ENCODE measurements around the gene POM121L2. TPM values are rescaled to one million over a fixed set of nuclear protein-coding genes. Genes with fewer than 3 reads are reported as not detected.
"Not testable (repeated sequence)": the region's sequence is repeated elsewhere in the genome, so short reads cannot be mapped to it uniquely, and the experiment has no call there.

Gene POM121L2
- total RNA-seq, 2 donors from 2014 or later: not detected

DNA sequence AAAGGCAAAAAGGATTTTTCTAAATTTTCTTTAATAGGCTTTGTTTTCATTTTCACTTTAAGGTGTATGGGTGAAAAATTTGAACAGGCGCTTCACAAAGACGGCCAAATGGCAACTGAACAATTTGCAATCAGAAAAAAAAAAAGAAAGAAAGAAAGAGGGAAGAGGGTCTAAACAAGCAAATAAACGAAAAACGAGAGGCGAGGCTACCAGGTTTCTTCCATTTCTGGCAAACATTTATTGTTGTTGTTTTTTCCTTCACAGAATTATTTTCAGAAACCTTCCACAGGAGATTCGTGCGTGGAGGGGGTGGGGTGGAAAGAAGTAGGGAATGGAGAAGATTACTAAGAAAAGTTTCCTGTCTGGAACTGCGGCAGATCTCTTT lies 24.3 kb downstream of the POM121L2 start:
- Mint-ChIP-seq H3K27me3 (peaks cover 70% of the 10 kb centered on the region), H3K4me3 (peak overlapping the region; percentile 39), H3K4me1 (no peaks in the 10 kb centered on the region), H3K27ac (peak overlapping the region; percentile 25), H3K36me3 (ENCODE audit: low read depth) (peaks cover 2% of the 10 kb centered on the region)
- peaks cover 30% of the 10 kb centered on the region for H3K9me3 ChIP-seq (ENCODE audit: control insufficient read depth, low read length, poor library complexity, severe bottlenecking)
- DNase-seq (no peak), ATAC-seq (no peak)

DNA sequence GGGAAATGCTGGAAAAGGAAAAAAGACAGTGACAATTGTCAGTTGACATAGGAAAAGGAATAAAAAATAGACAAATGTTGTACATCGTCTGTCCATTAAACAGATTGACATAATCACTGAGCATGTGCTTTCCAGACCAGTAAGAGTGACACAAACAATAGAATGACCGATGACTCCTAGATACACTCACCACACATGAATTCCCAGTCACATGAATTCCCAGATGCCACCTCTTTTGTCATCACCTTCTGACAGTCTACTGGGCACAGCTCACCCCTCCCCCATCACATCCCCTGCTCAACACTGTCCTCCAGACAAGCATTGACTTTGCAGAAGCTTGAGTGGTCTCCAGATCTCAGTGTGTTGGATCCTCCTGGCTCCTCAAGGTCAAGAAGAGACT lies 25.9 kb downstream of the POM121L2 start:
- no peak for ATAC-seq

DNA sequence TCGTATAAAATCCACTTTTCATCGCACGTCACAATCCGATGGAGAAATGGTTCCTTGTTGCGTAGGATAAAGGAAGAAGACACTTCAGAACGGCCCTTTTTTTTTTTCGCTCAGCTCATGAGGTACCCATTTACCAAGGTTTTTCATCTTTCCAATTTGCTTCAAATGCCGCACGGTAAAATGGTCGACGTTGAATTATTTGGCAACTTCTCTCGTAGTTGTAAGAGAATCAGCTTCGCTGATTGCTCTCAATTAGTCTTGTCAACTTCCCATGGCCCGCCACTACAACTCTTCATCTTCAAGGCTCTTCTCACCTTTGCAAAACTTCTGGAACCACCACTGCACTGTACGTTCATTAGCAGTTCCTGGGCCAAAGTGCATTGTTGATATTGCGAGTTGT lies 28.8 kb downstream of the POM121L2 start:
- peak overlapping the region; percentile 55 for H3K4me3 Mint-ChIP-seq

More for the DNA sequence above, 25.9 kb downstream of the POM121L2 start:
- Mint-ChIP-seq H3K4me1 (no peaks in the 10 kb centered on the region), H3K27ac (no peak overlapping the region), H3K4me3 (peak overlapping the region; percentile 3), H3K27me3 (peaks cover 67% of the 10 kb centered on the region), H3K36me3 (ENCODE audit: low read depth) (peaks cover 2% of the 10 kb centered on the region)
- DNase-seq: no peak
- peaks cover 34% of the 10 kb centered on the region for H3K9me3 ChIP-seq (ENCODE audit: control insufficient read depth, low read length, poor library complexity, severe bottlenecking)

DNA sequence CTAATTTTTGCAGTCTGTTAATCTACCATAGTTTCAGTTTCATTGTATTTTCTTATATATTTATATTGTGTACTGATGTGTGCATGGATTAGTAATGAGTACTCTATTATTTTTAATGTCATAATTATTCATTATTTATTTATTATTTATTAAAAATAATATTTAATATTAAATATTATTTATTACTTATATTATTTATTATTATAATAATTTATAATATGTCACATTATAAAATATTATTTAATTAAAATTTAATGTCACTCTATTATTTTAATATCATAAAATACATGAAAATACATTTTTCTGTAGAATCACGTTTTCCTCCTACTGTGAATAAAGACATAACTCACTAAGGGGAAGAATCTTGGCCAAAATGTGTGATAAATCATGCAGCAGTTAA lies 30.5 kb downstream of the POM121L2 start:
- DNase-seq (no peak), ATAC-seq (no peak)
- Mint-ChIP-seq H3K4me1 (no peaks in the 10 kb centered on the region), H3K4me3 (no peak overlapping the region), H3K27me3 (peaks cover 68% of the 10 kb centered on the region), H3K27ac (peak overlapping the region; percentile 94), H3K36me3 (ENCODE audit: low read depth) (peaks cover 2% of the 10 kb centered on the region)
- peaks cover 23% of the 10 kb centered on the region for H3K9me3 ChIP-seq (ENCODE audit: control insufficient read depth, low read length, poor library complexity, severe bottlenecking)

More for the DNA sequence above, 28.8 kb downstream of the POM121L2 start:
- no peak for ATAC-seq
- Mint-ChIP-seq H3K36me3 (ENCODE audit: low read depth) (peaks cover 2% of the 10 kb centered on the region), H3K27ac (peak overlapping the region; percentile 94), H3K27me3 (peaks cover 66% of the 10 kb centered on the region), H3K4me1 (no peaks in the 10 kb centered on the region)
- peaks cover 23% of the 10 kb centered on the region for H3K9me3 ChIP-seq (ENCODE audit: control insufficient read depth, low read length, poor library complexity, severe bottlenecking)
- no peak for DNase-seq

DNA sequence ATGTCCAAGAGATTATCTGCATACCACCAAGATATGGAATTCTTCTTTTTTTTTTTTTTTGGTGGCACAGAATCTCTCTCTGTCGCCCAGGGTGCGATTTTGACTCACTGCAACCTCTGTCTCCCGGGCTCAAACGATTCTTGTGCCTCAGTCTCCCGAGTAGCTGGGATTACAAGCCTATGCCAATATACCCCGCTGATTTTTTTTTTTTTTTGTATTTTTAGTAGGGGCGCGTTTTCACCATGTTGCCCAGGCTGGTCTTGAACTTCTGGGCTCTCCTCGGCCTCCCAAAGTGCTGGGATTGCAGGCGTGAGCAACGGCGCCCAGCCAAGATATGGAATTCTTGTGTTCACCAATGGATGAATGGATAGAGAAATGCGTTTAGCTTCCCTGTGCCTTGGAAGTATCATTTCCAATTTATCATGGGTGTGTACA lies 31.0 kb downstream of the POM121L2 start:
- Mint-ChIP-seq H3K36me3 (ENCODE audit: low read depth) (peaks cover 2% of the 10 kb centered on the region), H3K27me3 (peaks cover 68% of the 10 kb centered on the region), H3K4me1 (no peaks in the 10 kb centered on the region), H3K27ac (peak overlapping the region; percentile 59), H3K4me3 (no peak overlapping the region)
- DNase-seq (no peak), ATAC-seq (no peak)
- peaks cover 23% of the 10 kb centered on the region for H3K9me3 ChIP-seq (ENCODE audit: control insufficient read depth, low read length, poor library complexity, severe bottlenecking)

DNA sequence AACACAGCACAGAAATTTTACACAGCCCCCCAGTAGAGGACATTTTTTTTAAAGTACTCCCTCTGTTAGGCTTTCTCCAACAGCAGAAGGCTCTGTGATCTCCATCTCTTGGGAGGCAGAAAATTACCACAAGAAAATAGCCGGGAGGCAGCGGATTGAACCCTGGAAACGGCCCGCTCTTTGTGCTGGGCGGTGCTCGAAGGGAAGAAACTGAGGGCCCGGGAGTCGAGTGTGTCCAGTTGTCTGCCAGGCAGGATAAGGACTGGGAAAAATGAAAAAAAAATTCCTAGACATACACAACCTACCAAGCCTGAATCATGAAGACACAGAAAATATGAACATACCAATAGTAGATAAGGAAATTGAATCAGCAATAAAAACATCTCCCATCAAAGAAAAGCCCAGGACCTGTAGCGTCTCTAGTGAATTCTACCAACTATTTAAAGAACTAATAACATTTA lies 31.5 kb downstream of the POM121L2 start:
- Mint-ChIP-seq H3K36me3 (ENCODE audit: low read depth) (no peaks in the 10 kb centered on the region), H3K4me3 (no peak overlapping the region), H3K4me1 (no peaks in the 10 kb centered on the region), H3K27me3 (peaks cover 68% of the 10 kb centered on the region), H3K27ac (peak overlapping the region; percentile 68)
- no peak for DNase-seq
- no peak for ATAC-seq
- peaks cover 25% of the 10 kb centered on the region for H3K9me3 ChIP-seq (ENCODE audit: control insufficient read depth, low read length, poor library complexity, severe bottlenecking)

DNA sequence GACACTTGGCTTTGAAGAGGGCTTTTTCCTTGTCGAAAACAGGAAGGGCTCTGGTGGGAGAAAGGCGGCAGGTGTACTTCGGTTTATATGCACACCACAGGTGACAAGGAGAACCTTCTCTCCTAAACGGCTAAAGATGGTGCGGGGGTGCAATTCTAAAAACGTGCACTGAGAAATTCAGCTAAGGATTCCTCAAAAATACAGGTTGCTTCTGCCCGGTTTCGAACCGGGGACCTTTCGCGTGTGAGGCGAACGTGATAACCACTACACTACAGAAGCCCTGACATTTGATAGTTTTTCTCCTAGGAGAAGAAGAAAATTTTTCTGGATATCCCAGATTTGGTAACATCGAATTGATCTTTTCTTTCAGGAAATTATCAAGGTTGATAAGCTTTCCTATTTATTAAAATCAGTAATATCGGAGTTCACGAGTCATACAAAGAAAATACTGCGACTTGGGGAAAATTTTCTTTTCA lies 32.0 kb downstream of the POM121L2 start:
- H3K4me3 Mint-ChIP-seq: no peak overlapping the region
- H3K27me3 Mint-ChIP-seq: peaks cover 64% of the 10 kb centered on the region
- peaks cover 25% of the 10 kb centered on the region for H3K9me3 ChIP-seq (ENCODE audit: control insufficient read depth, low read length, poor library complexity, severe bottlenecking)
- H3K4me1 Mint-ChIP-seq: no peaks in the 10 kb centered on the region
- peak overlapping the region; percentile 68 for H3K27ac Mint-ChIP-seq
- DNase-seq: no peak
- no peak for ATAC-seq
- H3K36me3 Mint-ChIP-seq (ENCODE audit: low read depth): no peaks in the 10 kb centered on the region

DNA sequence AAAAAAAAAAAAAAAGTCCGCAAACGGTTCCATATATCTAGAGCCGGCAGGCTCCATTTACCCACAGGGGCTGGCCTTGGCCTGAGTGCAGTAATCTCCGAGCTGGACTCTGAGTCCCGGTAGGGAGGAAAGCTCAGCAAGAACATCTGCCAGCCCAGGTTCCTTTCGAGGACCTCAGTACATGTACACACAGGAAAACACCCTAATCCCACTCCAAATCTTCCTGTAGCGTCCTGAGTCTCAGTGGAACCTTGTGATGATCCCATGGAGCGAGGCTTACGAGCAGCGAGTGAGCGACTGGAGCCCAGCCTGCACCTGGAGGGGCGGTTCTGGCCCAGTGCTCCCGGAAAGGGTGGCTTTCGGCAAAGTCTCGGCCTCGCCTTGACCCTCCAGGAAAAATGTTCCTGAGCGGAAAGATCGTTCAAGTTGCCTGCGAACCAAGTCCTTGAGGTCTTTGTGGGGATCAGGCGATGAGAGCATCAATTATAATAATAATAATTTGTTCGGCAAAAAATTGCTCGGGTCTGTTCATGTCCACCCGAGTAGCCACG lies 32.5 kb downstream of the POM121L2 start:
- ATAC-seq: no peak
- peak overlapping the region; percentile 68 for H3K27ac Mint-ChIP-seq

DNA sequence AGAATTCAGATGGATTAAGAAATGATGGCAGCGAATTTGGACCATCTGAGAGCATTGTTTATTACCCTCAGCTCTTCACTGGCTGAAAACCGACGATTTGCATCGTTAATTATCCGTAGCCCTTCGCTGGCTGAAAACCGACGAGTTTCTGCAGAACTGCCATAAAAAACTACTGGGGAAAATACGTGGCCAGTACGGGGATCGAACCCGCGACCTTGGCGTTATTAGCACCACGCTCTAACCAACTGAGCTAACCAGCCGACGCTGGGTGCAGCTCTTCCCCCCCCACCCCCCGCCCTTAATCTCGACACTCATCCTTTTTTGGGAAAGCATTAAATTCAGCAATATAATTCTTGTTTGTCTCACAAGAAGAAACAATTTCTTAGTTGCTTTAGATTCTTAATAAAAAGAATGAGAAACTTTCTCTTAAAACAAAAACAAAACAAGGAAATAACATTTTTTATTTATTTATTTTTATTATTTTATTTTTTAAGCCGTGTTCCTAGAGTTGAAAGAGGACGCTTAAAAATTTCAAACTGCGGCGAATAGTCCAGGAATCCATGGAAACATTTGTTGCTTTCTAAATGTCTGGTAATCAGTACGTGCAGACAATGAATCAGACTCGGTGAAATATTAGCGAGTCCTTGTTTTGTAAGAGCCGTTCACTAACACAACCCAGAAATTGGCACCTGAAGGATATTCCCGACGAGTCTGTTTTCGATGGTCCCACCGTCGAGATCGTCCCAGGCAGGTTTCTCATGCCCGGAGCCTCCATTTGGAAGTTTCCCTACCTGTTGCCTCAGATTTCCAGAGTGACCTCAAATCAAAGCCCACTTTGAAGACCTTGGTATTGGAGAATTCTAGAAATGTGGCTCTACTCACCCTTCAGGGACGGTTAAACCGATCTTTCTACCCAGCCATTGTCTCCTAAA lies 36.8 kb downstream of the POM121L2 start:
- H3K9me3 ChIP-seq (ENCODE audit: control insufficient read depth, low read length, poor library complexity, severe bottlenecking): peaks cover 2% of the 10 kb centered on the region
- no peak overlapping the region for H3K4me3 Mint-ChIP-seq
- ATAC-seq: no peak
- no peak for DNase-seq
- H3K36me3 Mint-ChIP-seq (ENCODE audit: low read depth): no peaks in the 10 kb centered on the region
- H3K4me1 Mint-ChIP-seq: no peaks in the 10 kb centered on the region
- peaks cover 75% of the 10 kb centered on the region for H3K27me3 Mint-ChIP-seq
- no peak overlapping the region for H3K27ac Mint-ChIP-seq

More for the DNA sequence above, 32.5 kb downstream of the POM121L2 start:
- Mint-ChIP-seq H3K4me1 (no peaks in the 10 kb centered on the region), H3K36me3 (ENCODE audit: low read depth) (no peaks in the 10 kb centered on the region), H3K4me3 (no peak overlapping the region), H3K27me3 (peaks cover 63% of the 10 kb centered on the region)
- H3K9me3 ChIP-seq (ENCODE audit: control insufficient read depth, low read length, poor library complexity, severe bottlenecking): peaks cover 21% of the 10 kb centered on the region
- DNase-seq: no peak

DNA sequence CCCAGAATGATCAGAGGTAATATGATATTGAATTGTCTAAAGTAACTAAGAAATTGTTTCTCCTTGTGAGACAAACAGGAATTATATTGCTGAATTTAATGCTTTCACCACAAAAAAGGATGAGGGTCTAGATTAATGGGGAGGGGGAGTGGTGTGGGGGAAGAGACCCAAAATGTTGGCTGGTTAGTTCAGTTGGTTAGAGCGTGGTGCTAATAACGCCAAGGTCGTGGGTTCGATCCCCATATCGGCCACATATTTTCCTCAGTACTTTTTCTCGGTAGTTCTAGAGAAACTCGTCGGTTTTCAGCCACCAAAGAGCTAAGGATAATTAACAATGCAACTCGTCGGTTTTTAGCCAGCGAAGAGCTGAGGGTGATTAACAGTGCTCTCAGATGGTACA lies 38.3 kb downstream of the POM121L2 start:
- DNase-seq: no peak
- Mint-ChIP-seq H3K27me3 (peaks cover 72% of the 10 kb centered on the region), H3K27ac (no peak overlapping the region), H3K4me1 (no peaks in the 10 kb centered on the region), H3K36me3 (ENCODE audit: low read depth) (no peaks in the 10 kb centered on the region), H3K4me3 (no peak overlapping the region)
- peaks cover 2% of the 10 kb centered on the region for H3K9me3 ChIP-seq (ENCODE audit: control insufficient read depth, low read length, poor library complexity, severe bottlenecking)
- no peak for ATAC-seq

DNA sequence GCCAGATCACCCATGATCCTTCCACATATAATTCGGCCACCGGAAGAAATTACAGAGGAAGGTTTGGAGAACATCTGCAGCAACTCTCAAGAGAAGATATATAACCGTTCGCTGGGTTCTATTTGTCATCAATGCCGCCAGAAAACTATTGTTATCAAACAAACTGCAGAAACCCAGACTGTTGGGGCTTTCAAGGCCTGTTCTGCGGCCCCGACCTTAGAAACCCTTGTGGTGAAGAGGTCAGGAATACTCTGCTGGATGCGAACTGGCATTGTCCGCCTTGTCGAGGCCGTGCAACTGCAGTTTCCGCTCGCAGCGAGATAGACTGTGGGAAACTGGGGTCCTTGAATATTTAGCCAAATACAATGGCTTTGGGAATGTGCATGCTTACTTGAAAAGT lies 43.3 kb downstream of the POM121L2 start:
- Mint-ChIP-seq H3K27me3 (peaks cover 63% of the 10 kb centered on the region), H3K4me3 (no peak overlapping the region), H3K4me1 (peaks cover 3% of the 10 kb centered on the region), H3K36me3 (ENCODE audit: low read depth) (peaks cover 2% of the 10 kb centered on the region), H3K27ac (no peak overlapping the region)
- H3K9me3 ChIP-seq (ENCODE audit: control insufficient read depth, low read length, poor library complexity, severe bottlenecking): no peaks in the 10 kb centered on the region
- ATAC-seq (no peak), DNase-seq (no peak)

DNA sequence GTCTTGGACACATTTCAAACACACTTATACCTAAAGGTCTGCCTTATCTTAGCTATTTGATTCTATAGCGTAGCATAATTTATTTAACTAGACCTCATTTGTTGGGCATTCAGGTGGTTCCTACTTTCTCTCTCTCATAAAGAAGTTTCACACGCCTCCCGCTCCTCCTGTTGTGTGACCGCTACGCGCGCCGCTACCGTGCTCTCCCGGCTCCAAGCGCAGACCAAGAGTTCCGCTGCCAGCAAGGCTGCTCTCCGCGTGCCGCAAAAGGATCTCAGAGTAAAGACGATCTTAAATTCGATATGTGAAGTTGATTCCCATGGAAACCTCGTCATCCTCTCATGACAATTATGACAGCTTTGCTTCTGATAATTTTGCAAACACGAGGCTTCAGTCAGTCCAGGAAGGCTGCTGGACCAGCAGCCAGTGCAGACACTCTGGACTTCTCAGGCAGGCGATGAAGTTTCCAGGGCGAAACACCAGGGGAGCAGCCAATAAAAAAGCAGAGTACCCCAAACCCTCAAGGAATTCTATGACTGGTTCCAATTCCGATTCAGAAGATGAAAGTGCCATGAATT lies 44.1 kb downstream of the POM121L2 start:
- no peak overlapping the region for H3K27ac Mint-ChIP-seq
- DNase-seq (no peak), ATAC-seq (no peak)
- H3K36me3 Mint-ChIP-seq (ENCODE audit: low read depth): peaks cover 2% of the 10 kb centered on the region
- no peak overlapping the region for H3K4me3 Mint-ChIP-seq
- peaks cover 63% of the 10 kb centered on the region for H3K27me3 Mint-ChIP-seq
- no peaks in the 10 kb centered on the region for H3K9me3 ChIP-seq (ENCODE audit: control insufficient read depth, low read length, poor library complexity, severe bottlenecking)
- peaks cover 3% of the 10 kb centered on the region for H3K4me1 Mint-ChIP-seq

DNA sequence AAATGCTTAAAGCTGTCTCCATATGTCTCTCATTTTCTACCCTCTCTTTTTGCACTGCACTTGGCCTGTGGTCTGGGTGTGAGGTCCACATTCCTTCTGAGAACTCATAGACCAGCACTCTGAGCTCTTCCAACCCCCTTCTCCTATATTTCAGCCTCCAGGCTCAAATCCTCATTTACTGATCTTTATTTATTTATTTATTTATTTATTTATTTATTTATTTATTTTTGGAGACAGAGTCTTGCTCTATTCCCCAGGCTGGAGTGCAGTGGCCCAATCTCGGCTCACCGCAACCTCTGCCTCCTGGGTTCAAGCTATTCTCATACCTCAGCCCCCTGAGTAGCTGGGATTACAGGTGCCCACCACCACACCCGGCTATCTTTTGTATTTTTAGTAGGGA lies 45.1 kb downstream of the POM121L2 start:
- not testable (repeated sequence) for H3K4me3 Mint-ChIP-seq; H3K27ac Mint-ChIP-seq; H3K4me1 Mint-ChIP-seq; DNase-seq; H3K36me3 Mint-ChIP-seq (ENCODE audit: low read depth); H3K9me3 ChIP-seq (ENCODE audit: control insufficient read depth, low read length, poor library complexity, severe bottlenecking); ATAC-seq
- peaks cover 63% of the 10 kb centered on the region for H3K27me3 Mint-ChIP-seq

All from T-helper 17 cell (primary cell).